Adrenal gland (tissue), 5 donors: ENCODE measurements around the gene BGN.

Source experiments
- CTCF ChIP-seq, 6 experiments: fragments of 450-650 bp in 4 of 6; fragments of 200-600 bp in 2 of 6; sonication (generic) in 1 of 6; IDR thresholded peaks; 1 replicate in 5 of 6; 2 replicates in 1 of 6; pipeline versions ENCODE4 v1.5.1 to v1.8.0; 2016 to 2021; ENCODE audit warnings: antibody characterized with exemption in 6 of 6, mild to moderate bottlenecking in 2 of 6, moderate library complexity in 1 of 6
- POLR2A ChIP-seq, 2 donors: fragments of 450-650 bp; IDR thresholded peaks; one replicate each; pipeline ENCODE4 v1.6.1; 2017; ENCODE audit warnings: antibody characterized with exemption in 2 of 2, mild to moderate bottlenecking in 2 of 2, moderate library complexity in 1 of 2
- donor health status: DM: no; HTN: no; CAD: no.

GRCh38 chrX:153517946-153518834 is 23.4 kb downstream of the BGN start:
- no peak for TF ChIP-seq CTCF (IDR thresholded peaks at IDR 0.05)
- TF ChIP-seq POLR2A (IDR thresholded peaks at IDR 0.05): no peak
